Hepatic stellate cell (primary cell): Measurements from ENCODE around the gene MEI1.

Source experiments
- DNase-seq: peaks from one replicate; pipeline ENCODE4 v3.0.0; 2011; ENCODE audit warnings: low spot score

The MEI1 gene

GRCh38 chr22:41782751-41783150 lies 83.4 kb downstream of the MEI1 start:
- DNase-seq, result no peak

GRCh38 chr22:41787331-41787730 lies 88.0 kb downstream of the MEI1 start:
- DNase-seq, result no peak

GRCh38 chr22:41793871-41794270 lies 94.6 kb downstream of the MEI1 start:
- DNase-seq, result no peak

GRCh38 chr22:41798736-41799135 lies 99.4 kb downstream of the MEI1 start:
- DNase-seq, result no peak

- peak; percentile 57 for DNase-seq
Measured at GRCh38 chr22:41799486-41800347, 100.4 kb downstream of the MEI1 start.

- DNase-seq, result peak; percentile 95
Measured at GRCh38 chr22:41800348-41801146, 101.2 kb downstream of the MEI1 start, which contains the start of gene CCDC134. Gene CCDC134, plus strand, starts transcription at chr22:41800679. Its CDS starts 8,212 bp downstream, at chr22:41808891.

- DNase-seq, result no peak
Measured at GRCh38 chr22:41801147-41801819, 102.0 kb downstream of the MEI1 start.

- no peak for DNase-seq
Measured at GRCh38 chr22:41801886-41802285, 102.6 kb downstream of the MEI1 start.

- DNase-seq, result no peak
Measured at GRCh38 chr22:41805639-41806038, 106.3 kb downstream of the MEI1 start.

- no peak for DNase-seq
Measured at GRCh38 chr22:41808400-41808799, 109.1 kb downstream of the MEI1 start.

- DNase-seq, result no peak
Measured at GRCh38 chr22:41810022-41810421, 110.7 kb downstream of the MEI1 start.

- no peak for DNase-seq
Measured at GRCh38 chr22:41812805-41813545, 113.7 kb downstream of the MEI1 start.

GRCh38 chr22:41813726-41814410 lies 114.6 kb downstream of the MEI1 start:
- DNase-seq, result no peak

GRCh38 chr22:41815716-41816115 lies 116.4 kb downstream of the MEI1 start:
- no peak for DNase-seq

GRCh38 chr22:41816241-41816640 lies 116.9 kb downstream of the MEI1 start:
- DNase-seq, result no peak

GRCh38 chr22:41816871-41817270 lies 117.6 kb downstream of the MEI1 start:
- no peak for DNase-seq

GRCh38 chr22:41818011-41818410 lies 118.7 kb downstream of the MEI1 start:
- DNase-seq, result no peak

GRCh38 chr22:41818596-41818995 lies 119.3 kb downstream of the MEI1 start:
- DNase-seq, result no peak

- DNase-seq, result no peak
Measured at GRCh38 chr22:41819257-41819656, 120.0 kb downstream of the MEI1 start.

GRCh38 chr22:41820447-41820846 lies 121.1 kb downstream of the MEI1 start:
- no peak for DNase-seq
